C1 segment of cervical spinal cord (tissue), 14 donors: ENCODE data around the gene ADCYAP1R1.

Experiments used
- DNase-seq, 14 donors: peaks; one replicate each; lab custom pipeline; 2025; lab: John Stamatoyannopoulos, UW

Gene ADCYAP1R1

GRCh38 chr7:31051598-31052486 is at the start of gene ADCYAP1R1:
Gene ADCYAP1R1 (plus strand): TSS chr7:31052308. CDS start chr7:31063265, 10,957 bp downstream.
- DNase-seq, result peak in 9 of 14 donors; percentile 16 to 72 (median 60)

- DNase-seq, result no peak
Observed at GRCh38 chr7:31003097-31003496, 49.0 kb upstream of the ADCYAP1R1 start.

- no peak for DNase-seq
Observed at GRCh38 chr7:31003721-31004120, 48.4 kb upstream of the ADCYAP1R1 start.

GRCh38 chr7:31004393-31004792 is 47.7 kb upstream of the ADCYAP1R1 start:
- DNase-seq, result no peak

- DNase-seq, result no peak
Observed at GRCh38 chr7:31006857-31007256, 45.3 kb upstream of the ADCYAP1R1 start.

GRCh38 chr7:31007634-31008033 is 44.5 kb upstream of the ADCYAP1R1 start:
- DNase-seq, result no peak

GRCh38 chr7:31014826-31015225 is 37.3 kb upstream of the ADCYAP1R1 start:
- no peak for DNase-seq

- DNase-seq, result no peak
Observed at GRCh38 chr7:31017032-31017675, 35.0 kb upstream of the ADCYAP1R1 start.

GRCh38 chr7:31017721-31018120 is 34.4 kb upstream of the ADCYAP1R1 start:
- DNase-seq, result no peak

GRCh38 chr7:31019509-31019908 is 32.6 kb upstream of the ADCYAP1R1 start:
- no peak for DNase-seq

- DNase-seq, result no peak
Observed at GRCh38 chr7:31020161-31020560, 31.9 kb upstream of the ADCYAP1R1 start.

GRCh38 chr7:31020652-31021051 is 31.5 kb upstream of the ADCYAP1R1 start:
- DNase-seq, result no peak

- DNase-seq, result no peak
Observed at GRCh38 chr7:31022117-31022516, 30.0 kb upstream of the ADCYAP1R1 start.

- no peak for DNase-seq
Observed at GRCh38 chr7:31022726-31023125, 29.4 kb upstream of the ADCYAP1R1 start.

- no peak for DNase-seq
Observed at GRCh38 chr7:31023877-31024276, 28.2 kb upstream of the ADCYAP1R1 start.

GRCh38 chr7:31027161-31027965 is 24.7 kb upstream of the ADCYAP1R1 start:
- peak in 1 of 14 donors; percentile 37 for DNase-seq

- DNase-seq, result no peak
Observed at GRCh38 chr7:31028006-31028405, 24.1 kb upstream of the ADCYAP1R1 start.

- DNase-seq, result peak in 9 of 14 donors; percentile 21 to 95 (median 49)
Observed at GRCh38 chr7:31028417-31028992, 23.6 kb upstream of the ADCYAP1R1 start.

- DNase-seq, result peak in 1 of 14 donors; percentile 18
Observed at GRCh38 chr7:31029251-31030042, 22.7 kb upstream of the ADCYAP1R1 start.

GRCh38 chr7:31033674-31034300 is 18.3 kb upstream of the ADCYAP1R1 start:
- DNase-seq, result peak in 1 of 14 donors; percentile 23
